ENCODE measurements around the gene ANXA4. TPM values are rescaled to one million over a fixed set of nuclear protein-coding genes. Genes with fewer than 3 reads are reported as not detected.
A peak's percentile ranks its signal among the peaks of the same experiment; 100 is the strongest.
"Not testable (repeated sequence)": the region's sequence is repeated elsewhere in the genome, so short reads cannot be mapped to it uniquely, and the experiment has no call there.

The ANXA4 gene
- total RNA-seq, 3 donors from 2014 or later: 9.6 to 12.4 (median 11.2) TPM

DNA sequence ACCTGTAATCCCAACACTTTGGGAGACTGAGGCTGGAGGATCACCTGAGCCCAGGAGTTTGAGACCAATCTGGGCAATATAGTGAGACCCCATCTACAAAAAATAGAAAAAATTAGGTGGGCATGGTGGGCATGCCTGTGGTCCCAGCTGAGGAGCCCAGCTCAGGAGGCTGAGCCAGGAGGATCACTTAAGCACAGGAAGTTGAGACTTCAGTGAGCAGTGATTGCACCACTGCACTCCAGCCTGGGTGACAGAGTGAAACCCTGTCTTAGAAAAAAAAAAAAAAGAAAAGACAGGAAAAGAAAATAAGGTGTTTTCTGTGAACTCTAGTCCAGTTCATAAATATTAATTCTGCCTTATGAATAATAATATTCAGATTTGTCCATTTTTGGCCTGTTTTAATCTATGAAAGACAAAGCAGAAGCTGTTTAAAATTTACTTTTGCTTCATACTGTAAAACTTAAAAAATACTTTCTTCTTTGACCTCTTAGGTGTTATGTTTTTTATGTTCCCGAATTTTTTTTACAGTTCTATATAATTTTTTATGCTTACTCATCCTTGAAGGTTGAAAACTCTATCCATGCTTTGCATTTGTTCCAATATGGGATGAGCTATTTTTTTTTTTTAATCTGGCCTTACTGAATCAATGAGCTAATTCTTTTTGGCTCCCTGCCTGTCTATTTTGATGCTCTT lies 8.4 kb upstream of the ANXA4 start:
- DNase-seq (no peak), ATAC-seq (no peak)
- no peaks in the 10 kb centered on the region for H3K4me1 Mint-ChIP-seq (ENCODE audit: low read depth)
- H3K36me3 Mint-ChIP-seq (ENCODE audit: insufficient read depth): no peaks in the 10 kb centered on the region
- no peaks in the 10 kb centered on the region for H3K27me3 Mint-ChIP-seq (ENCODE audit: low read depth)
- no peak overlapping the region for H3K4me3 Mint-ChIP-seq
- no peaks in the 10 kb centered on the region for H3K9me3 Mint-ChIP-seq

GRCh38 chr2:69734035-69734611 lies 7.8 kb upstream of the ANXA4 start:
- Mint-ChIP-seq H3K9me3 (no peaks in the 10 kb centered on the region), H3K4me3 (no peak overlapping the region), H3K4me1 (ENCODE audit: low read depth) (no peaks in the 10 kb centered on the region), H3K36me3 (ENCODE audit: insufficient read depth) (no peaks in the 10 kb centered on the region), H3K27me3 (ENCODE audit: low read depth) (no peaks in the 10 kb centered on the region)
- ATAC-seq (no peak), DNase-seq (no peak)

DNA sequence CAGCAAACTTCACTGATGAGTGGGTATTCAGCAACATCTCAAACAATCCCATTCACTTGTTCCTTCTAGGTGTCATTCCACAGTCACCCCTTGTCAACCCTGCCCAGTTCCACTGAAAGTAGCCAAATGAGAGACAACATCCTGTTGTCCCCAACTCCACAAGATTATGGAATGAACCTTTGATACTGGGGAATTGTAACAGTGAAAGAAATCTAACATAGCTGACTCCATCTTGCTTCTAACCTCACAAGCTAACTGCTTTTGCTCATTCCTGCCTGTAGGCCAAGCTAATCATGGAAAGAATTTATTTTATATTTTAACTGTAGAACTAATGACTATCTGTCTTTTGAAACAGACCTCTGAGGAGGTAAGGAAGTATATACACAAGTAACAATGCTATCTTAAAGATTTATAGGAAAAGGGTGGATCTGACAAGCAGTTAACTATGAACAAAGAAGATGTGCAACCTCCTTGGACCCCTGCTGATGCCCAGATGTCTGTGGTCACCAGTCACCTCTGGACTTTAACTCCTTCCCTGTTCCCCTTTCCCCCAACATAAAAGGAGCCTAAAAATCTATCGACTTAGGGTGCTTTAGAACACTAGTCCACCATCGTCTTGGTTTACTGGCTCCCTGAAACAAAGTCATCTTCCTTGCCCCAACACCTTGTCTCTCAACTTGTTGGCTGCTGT lies 6.9 kb upstream of the ANXA4 start:
- DNase-seq (no peak), ATAC-seq (no peak)
- Mint-ChIP-seq H3K36me3 (ENCODE audit: insufficient read depth) (no peaks in the 10 kb centered on the region), H3K4me1 (ENCODE audit: low read depth) (no peaks in the 10 kb centered on the region), H3K4me3 (no peak overlapping the region), H3K27me3 (ENCODE audit: low read depth) (no peaks in the 10 kb centered on the region), H3K9me3 (no peaks in the 10 kb centered on the region)

- Mint-ChIP-seq H3K36me3 (ENCODE audit: insufficient read depth) (no peaks in the 10 kb centered on the region), H3K4me1 (ENCODE audit: low read depth) (no peaks in the 10 kb centered on the region), H3K27me3 (ENCODE audit: low read depth) (no peaks in the 10 kb centered on the region), H3K4me3 (no peak overlapping the region), H3K9me3 (no peaks in the 10 kb centered on the region)
- ATAC-seq (no peak), DNase-seq (no peak)
These were observed 6.2 kb upstream of the ANXA4 start for GRCh38 chr2:69735686-69736085.

DNA sequence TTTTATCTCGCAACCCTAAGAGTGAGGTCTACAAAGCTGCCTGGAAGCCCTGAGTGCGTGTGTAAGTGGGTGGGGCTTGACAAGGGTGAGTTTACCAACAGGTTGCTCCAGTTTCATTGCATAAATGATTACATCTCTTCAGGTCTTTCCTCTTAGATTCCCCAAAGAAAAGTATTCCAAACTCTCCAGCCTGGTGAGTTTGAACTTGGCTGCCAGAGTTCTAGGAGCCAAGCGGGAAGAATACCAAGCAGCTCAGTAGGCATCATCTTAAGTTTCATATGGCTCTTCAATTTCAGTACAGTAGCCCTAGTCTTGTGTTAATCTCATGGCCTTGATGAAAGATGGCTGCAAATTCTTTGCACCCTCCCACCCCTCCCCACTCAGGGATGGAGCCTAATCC lies 3.8 kb upstream of the ANXA4 start:
- not testable (repeated sequence) for H3K9me3 Mint-ChIP-seq; H3K27me3 Mint-ChIP-seq (ENCODE audit: low read depth); ATAC-seq; DNase-seq; H3K4me3 Mint-ChIP-seq; H3K36me3 Mint-ChIP-seq (ENCODE audit: insufficient read depth)
- H3K4me1 Mint-ChIP-seq (ENCODE audit: low read depth): peaks cover 13% of the 10 kb centered on the region

DNA sequence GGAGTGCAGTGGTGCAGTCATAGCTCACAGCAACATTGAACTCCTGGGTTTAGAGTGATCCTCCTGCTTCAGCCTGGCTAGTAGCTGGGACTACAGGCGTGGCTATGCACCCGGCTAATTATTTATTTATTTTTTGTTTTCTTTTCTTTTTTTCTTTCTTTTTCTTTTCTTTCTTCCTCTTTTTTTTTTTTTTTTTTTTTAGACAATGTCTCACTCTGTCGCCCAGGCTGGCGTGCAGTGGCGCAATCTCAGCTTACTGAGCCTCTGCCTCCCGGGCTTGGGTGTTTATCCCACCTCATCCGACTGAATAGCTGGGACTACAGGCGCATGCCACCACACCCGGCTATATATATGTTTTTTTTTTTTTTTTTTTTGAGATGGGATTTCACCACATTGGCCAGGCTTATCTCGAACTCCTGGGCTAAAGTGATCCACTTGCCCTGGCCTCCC lies 1.4 kb upstream of the ANXA4 start:
- no peaks in the 10 kb centered on the region for H3K9me3 Mint-ChIP-seq
- no peak for ATAC-seq
- H3K27me3 Mint-ChIP-seq (ENCODE audit: low read depth): no peaks in the 10 kb centered on the region
- H3K4me3 Mint-ChIP-seq: peak overlapping the region; percentile 89
- no peak for DNase-seq
- H3K36me3 Mint-ChIP-seq (ENCODE audit: insufficient read depth): no peaks in the 10 kb centered on the region
- H3K4me1 Mint-ChIP-seq (ENCODE audit: low read depth): peaks cover 20% of the 10 kb centered on the region

DNA sequence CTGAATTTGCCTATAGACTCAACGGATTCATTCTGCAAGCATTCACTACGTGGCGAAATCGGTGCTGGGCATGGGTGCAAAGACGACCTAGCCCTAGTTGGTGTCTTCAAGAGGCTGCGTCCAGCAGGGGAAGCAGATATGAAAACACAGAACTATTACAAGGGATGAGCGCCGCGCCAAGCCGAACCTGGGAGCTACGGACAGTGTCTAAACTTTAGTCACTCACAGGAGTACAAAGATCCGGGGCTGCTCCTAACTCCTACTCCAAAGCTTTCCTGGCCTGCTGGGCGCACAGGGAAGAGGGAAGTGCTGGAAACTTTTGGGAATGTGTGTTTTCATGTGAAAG lies 732 bp upstream of the ANXA4 start:
- Mint-ChIP-seq H3K4me1 (ENCODE audit: low read depth) (peaks cover 20% of the 10 kb centered on the region), H3K9me3 (no peaks in the 10 kb centered on the region), H3K36me3 (ENCODE audit: insufficient read depth) (no peaks in the 10 kb centered on the region), H3K27me3 (ENCODE audit: low read depth) (no peaks in the 10 kb centered on the region), H3K4me3 (peak overlapping the region; percentile 89)
- ATAC-seq: peak; percentile 21 to 22
- DNase-seq: peak; percentile 7

DNA sequence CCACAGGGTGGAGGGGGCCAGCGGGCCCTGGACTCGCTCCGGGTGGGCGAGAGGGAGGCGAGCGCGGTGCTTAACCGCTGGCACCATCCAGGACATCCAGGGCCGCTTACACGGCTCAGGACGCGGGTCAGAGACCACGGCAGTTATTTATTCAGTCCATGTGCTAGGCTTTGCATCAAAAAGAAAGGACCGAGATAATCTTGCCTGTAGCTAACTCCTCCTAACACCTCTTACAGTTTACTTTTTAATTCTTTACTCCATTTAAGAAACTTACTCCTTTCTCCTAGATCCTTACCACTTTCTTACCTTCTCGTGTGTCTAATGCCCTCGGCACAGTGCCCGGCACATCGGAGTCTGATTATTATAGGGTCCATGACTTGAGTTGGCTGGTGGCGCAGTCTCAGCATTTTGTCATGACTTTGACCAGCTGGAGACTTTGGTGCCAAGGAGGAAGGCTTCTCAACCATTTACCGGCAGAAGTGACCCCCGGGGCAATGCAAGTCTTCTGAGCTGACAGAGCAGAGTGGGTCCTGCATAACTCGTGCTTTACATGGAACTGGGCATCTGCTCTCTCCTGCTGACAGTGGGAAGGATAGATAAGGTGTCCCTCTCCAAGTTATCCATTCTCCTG lies 503 bp downstream of the ANXA4 start:
- DNase-seq: no peak
- H3K4me3 Mint-ChIP-seq: peak overlapping the region; percentile 89
- ATAC-seq: peak in 1 of 2 donors; percentile 39
- H3K4me1 Mint-ChIP-seq (ENCODE audit: low read depth): peaks cover 20% of the 10 kb centered on the region
- H3K9me3 Mint-ChIP-seq: no peaks in the 10 kb centered on the region
- H3K36me3 Mint-ChIP-seq (ENCODE audit: insufficient read depth): no peaks in the 10 kb centered on the region
- H3K27me3 Mint-ChIP-seq (ENCODE audit: low read depth): no peaks in the 10 kb centered on the region

DNA sequence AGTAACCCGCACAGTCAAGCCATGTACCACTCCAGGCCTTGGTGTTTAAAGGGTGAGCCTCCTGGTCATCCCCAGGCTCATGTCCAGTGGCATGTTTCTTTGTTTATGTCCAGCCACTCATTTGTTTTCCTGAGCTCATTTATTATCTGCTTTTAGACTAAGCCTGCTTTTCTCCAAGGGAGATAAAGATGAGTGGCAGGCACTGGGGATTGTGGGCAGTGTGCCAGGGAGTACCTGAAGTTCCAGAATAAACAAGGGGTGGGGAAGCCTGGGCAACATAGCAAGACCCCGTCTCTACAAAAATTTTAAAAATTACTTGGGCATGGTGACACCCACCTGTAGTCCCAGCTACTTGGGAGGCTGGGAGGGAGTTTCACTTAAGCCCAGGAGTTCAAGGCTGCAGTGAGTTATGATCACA lies 1.9 kb downstream of the ANXA4 start:
- Mint-ChIP-seq H3K4me3 (no peak overlapping the region), H3K4me1 (ENCODE audit: low read depth) (peaks cover 20% of the 10 kb centered on the region), H3K9me3 (no peaks in the 10 kb centered on the region), H3K27me3 (ENCODE audit: low read depth) (no peaks in the 10 kb centered on the region), H3K36me3 (ENCODE audit: insufficient read depth) (no peaks in the 10 kb centered on the region)
- DNase-seq (no peak), ATAC-seq (no peak)

GRCh38 chr2:69744456-69744855 lies 2.5 kb downstream of the ANXA4 start:
- H3K4me1 Mint-ChIP-seq (ENCODE audit: low read depth): peaks cover 20% of the 10 kb centered on the region
- ATAC-seq (no peak), DNase-seq (no peak)
- H3K36me3 Mint-ChIP-seq (ENCODE audit: insufficient read depth): no peaks in the 10 kb centered on the region
- H3K9me3 Mint-ChIP-seq: no peaks in the 10 kb centered on the region
- no peak overlapping the region for H3K4me3 Mint-ChIP-seq
- no peaks in the 10 kb centered on the region for H3K27me3 Mint-ChIP-seq (ENCODE audit: low read depth)

DNA sequence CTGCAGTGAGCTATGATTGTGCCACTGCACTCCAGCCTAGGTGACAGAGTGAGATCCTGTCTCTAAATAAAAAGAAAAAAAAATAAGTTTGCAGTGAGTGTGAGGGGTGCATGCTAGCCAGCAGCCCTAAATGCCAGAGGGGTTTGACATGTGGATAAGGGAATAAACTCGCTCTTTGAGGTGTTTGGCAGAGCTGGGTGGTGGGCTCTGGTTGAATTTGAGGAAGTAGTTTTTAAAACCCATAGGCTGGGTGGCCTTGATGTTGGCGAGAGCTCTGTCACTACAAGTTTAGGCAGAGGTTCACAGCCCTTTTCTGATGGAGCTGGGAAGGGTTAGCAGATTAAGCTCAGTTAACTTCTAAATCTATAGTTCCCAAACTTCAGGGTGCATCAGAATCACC lies 3.1 kb downstream of the ANXA4 start:
- H3K27me3 Mint-ChIP-seq (ENCODE audit: low read depth): no peaks in the 10 kb centered on the region
- no peaks in the 10 kb centered on the region for H3K9me3 Mint-ChIP-seq
- no peaks in the 10 kb centered on the region for H3K36me3 Mint-ChIP-seq (ENCODE audit: insufficient read depth)
- ATAC-seq: no peak
- no peak overlapping the region for H3K4me3 Mint-ChIP-seq
- no peak for DNase-seq
- peaks cover 20% of the 10 kb centered on the region for H3K4me1 Mint-ChIP-seq (ENCODE audit: low read depth)

DNA sequence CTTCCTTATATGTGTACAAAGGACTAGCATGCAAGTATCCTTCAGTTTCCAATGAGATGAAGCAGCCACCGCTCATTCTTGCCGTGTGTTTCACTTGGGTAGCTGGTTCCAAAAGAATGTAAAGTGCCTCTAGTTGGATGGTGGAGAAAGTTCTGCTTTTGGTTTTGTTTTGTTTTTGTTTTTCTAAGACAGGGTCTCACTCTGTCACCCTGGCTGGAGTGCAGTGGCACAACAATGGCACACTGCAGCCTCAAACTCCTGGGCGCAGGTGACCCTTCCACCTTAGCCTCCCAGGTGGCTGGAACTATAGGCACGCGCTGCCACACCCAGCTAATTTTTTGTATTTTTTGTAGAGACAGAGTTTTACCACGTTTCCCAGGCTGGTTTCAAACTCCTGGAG lies 8.3 kb downstream of the ANXA4 start:
- ATAC-seq (no peak), DNase-seq (no peak)
- Mint-ChIP-seq H3K4me1 (ENCODE audit: low read depth) (peaks cover 6% of the 10 kb centered on the region), H3K9me3 (no peaks in the 10 kb centered on the region), H3K4me3 (no peak overlapping the region), H3K36me3 (ENCODE audit: insufficient read depth) (no peaks in the 10 kb centered on the region), H3K27me3 (ENCODE audit: low read depth) (no peaks in the 10 kb centered on the region)

GRCh38 chr2:69753659-69754363 lies 11.9 kb downstream of the ANXA4 start:
- DNase-seq: no peak
- peaks cover 13% of the 10 kb centered on the region for H3K4me1 Mint-ChIP-seq (ENCODE audit: low read depth)
- H3K27me3 Mint-ChIP-seq (ENCODE audit: low read depth): no peaks in the 10 kb centered on the region
- no peaks in the 10 kb centered on the region for H3K9me3 Mint-ChIP-seq
- no peak overlapping the region for H3K4me3 Mint-ChIP-seq
- no peaks in the 10 kb centered on the region for H3K36me3 Mint-ChIP-seq (ENCODE audit: insufficient read depth)
- no peak for ATAC-seq

DNA sequence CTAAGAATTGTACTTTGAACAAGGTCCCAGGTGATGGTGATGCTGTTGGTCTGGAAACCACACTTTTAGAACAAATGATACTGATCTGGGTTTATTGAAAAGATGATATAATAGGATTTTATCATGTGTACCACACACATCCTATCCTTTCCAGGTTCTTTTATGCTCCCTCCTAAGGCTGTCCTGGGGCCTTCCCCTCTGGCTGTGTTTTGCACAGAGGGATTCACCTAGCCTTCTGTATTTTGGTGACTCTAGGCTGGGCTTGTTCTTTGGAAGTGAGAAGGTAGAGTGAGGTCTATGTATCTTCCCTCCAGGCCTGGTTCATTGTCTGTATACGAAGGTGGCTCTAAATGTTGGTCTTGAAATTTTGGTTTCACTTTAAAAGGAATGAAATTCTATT lies 12.7 kb downstream of the ANXA4 start:
- Mint-ChIP-seq H3K9me3 (no peaks in the 10 kb centered on the region), H3K4me3 (peak overlapping the region; percentile 27), H3K4me1 (ENCODE audit: low read depth) (peaks cover 13% of the 10 kb centered on the region), H3K36me3 (ENCODE audit: insufficient read depth) (no peaks in the 10 kb centered on the region), H3K27me3 (ENCODE audit: low read depth) (no peaks in the 10 kb centered on the region)
- ATAC-seq (no peak), DNase-seq (no peak)

All from activated T-cell treated with anti-CD3 and anti-CD28 coated beads, Interleukin-2, amount 50 U/mL, for 4 hours (primary cell).